WTC11 (cell line): Measurements from ENCODE around the gene MBOAT2.

Source experiments
- NFYB ChIP-seq: sonication (generic); formaldehyde crosslinking; conservative IDR thresholded peaks from 2 replicates; pipeline ENCODE4 v1.8.0; 2022; ENCODE audit warnings: low read depth, missing genetic modification reagents
- ZNF232 ChIP-seq: sonication (generic); formaldehyde crosslinking; IDR thresholded peaks from 2 replicates; pipeline ENCODE4 v1.8.0; 2022; ENCODE audit warnings: mild to moderate bottlenecking, missing genetic modification reagents

DNA sequence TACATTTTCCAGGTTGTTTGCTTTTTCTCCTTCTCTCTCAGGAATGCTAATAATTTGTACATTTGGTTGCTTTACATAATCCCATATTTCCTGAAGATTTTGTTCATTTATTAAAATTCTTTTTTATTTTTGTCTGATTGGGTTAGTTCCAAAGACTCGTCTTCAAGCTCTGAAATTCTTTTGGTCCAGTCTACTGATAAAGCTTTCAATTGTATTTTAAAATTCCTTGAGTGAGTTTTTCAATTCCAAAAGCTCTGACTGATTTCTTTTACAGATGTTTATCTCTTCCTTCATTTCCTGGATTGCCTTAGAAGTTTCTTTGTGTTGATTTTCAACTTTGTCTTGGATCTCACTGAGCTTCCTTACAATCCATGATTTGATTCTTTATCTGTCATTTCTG, 50.0 kb downstream of the MBOAT2 start:
- TF ChIP-seq NFYB (CRISPR knock-in tag) (no peak), ZNF232 (CRISPR knock-in tag) (no peak)
